GM21526 (cell line): ENCODE measurements around the gene GRB10.
A peak's percentile ranks its signal among the peaks of the same experiment; 100 is the strongest.
"Not testable (repeated sequence)": the region's sequence is repeated elsewhere in the genome, so short reads cannot be mapped to it uniquely, and the experiment has no call there.

Source experiments
- ATAC-seq: cut with Tn5 transposase; IDR thresholded peaks from one replicate; pipeline ENCODE4 v1.9.1; 2021; ENCODE audit warnings: moderate library complexity; ENCODE audit not compliant: unreplicated experiment, low FRiP score

The GRB10 gene

DNA sequence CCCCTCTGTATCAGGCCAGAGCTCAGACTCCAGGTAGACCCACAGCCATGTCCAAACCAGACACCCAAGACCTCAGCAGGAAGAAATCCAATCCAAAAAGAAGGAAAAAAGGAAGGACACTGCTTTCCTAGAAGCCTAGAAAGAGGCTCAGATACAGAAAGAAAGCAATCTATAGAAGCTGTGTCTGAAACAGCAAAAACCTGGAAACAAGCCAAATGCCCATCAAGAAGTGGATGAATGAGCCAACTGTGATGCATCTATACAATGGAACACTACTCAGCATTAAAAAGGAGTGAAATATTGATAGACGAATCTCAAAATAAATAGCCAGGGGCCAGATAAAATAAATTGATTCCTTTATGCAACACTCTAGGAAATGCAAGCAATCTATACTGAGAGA, 31.6 kb downstream of the GRB10 start:
- no peak for ATAC-seq

DNA sequence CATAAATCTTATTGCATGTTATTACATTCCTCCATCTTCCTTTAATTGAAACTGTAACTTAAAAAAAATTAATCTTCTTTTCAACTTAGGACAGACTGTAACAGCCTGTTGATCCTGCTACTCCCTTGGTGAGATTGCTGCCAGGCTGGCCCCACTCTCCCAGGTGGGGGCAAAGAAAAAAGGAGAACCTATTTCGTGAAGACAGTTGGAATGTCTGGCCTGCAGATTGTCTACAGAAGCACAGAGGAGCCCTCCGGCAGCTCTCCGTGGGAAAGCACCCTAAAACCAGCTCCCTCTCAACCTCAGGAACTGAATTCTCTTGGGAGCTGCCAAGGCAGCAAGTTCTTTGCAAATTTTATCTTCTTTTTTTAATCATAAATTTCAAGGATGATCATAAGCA, 32.8 kb downstream of the GRB10 start:
- ATAC-seq = no peak

DNA sequence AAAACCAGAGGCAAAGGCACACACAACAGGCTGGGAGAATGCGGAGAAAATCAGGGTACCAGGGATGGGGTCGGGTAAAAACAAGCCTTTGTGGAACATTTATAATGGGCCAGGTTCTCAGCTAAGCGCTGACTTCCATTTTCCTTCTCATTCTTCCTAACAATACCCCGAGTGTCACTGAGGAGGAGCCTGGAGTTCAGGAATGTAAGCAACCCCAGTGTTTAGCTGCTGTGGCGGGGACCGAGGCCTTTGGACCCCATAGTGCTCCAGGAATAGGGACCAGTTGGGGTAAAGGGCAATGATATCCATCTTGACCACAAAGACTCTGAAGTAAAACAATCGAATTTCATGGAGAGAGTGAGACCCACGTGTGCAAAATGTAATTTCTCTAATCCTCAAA, 34.2 kb downstream of the GRB10 start:
- no peak for ATAC-seq

DNA sequence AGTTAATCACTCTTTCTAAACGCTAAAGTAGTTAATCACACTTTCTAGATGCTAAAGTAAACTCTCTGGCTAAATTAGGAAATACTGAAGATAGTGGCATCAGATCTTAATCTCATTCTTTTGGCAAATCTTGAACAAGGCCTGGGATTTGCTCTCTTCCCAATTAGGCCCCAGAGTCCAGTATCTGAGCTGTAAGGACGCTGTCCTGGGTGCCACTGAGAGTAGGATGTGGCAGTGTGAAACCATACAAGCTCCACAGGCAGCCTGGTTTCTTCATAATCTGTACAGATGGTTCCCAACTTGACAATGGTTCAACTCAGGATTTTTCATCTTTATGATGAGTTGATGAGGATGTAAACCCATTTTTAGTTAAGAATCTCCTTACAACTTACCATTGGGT, 36.9 kb downstream of the GRB10 start:
- ATAC-seq = no peak

DNA sequence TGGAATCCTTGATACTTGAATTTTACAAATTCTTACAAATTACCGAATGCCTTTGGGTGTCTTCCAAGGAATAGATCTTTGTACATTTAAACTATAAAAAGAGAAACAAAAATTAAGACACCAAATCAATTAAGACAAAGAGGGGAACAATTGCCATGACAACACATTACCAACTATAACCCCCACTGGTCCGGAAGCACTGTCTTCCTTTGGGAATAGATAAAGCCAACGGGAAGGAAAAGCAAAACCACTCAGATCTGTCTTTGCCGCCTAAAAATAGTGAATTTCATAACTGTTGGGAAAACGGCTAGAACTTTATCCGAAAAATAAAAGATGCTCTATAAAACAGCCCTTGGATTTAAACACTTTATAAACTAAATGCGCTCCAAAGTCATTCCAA, 37.4 kb downstream of the GRB10 start:
- no peak for ATAC-seq

DNA sequence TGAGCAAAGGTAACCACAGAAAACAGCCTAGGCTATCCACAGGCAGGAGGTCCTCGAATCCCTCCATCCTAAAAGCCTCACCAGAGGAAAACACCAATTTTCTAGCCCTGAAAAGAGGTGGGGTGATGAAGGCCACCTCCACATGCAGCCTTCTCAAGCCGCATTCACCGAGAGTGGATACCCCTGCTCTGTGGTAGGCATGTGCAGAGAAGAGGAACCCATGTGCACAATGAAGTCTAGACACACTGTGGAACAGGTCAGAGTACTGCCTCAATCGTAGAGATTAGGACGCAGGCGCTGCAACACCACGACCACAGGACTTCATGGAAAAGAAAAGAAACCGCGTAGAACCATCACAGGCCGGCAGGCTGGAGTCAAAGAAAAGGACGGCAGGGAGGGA, 38.8 kb downstream of the GRB10 start:
- no peak for ATAC-seq

DNA sequence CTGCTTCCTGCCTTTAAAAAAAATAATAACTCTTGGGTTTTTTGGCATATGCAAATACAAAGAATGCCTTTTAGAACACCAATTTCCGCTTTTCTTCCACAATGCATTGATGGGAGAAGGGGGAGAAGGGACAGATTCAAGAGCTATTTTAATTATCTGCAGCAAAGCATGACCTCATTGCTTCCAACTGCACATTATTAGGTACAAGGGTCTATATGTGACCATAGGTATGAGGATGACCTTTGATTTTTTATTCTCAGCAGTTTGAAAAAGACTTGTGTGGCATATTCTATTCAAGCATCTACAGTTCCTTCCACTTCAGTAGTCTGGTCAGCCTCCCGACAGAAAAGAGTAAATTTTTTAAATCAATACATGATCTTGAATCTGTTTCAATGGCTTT, 39.7 kb downstream of the GRB10 start:
- ATAC-seq = no peak

DNA sequence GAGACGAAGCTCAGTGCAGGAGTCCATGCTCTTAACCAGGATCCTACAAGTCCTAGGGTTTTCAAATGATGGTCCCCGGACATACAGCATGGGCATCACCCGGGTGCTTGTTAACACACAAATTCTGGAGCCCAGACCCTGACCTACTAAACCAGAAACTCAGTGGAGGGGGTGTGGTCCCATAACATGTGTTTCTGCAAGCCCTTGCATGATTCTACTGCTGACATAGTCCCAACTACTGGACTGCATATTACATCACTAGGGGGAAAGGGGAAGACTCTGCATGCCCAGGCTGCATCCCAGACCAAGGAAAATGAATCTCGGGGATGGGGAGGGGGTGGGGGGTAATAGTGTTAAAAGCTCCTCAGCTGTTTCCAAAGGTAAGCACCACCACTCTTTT, 40.3 kb downstream of the GRB10 start:
- ATAC-seq = no peak

DNA sequence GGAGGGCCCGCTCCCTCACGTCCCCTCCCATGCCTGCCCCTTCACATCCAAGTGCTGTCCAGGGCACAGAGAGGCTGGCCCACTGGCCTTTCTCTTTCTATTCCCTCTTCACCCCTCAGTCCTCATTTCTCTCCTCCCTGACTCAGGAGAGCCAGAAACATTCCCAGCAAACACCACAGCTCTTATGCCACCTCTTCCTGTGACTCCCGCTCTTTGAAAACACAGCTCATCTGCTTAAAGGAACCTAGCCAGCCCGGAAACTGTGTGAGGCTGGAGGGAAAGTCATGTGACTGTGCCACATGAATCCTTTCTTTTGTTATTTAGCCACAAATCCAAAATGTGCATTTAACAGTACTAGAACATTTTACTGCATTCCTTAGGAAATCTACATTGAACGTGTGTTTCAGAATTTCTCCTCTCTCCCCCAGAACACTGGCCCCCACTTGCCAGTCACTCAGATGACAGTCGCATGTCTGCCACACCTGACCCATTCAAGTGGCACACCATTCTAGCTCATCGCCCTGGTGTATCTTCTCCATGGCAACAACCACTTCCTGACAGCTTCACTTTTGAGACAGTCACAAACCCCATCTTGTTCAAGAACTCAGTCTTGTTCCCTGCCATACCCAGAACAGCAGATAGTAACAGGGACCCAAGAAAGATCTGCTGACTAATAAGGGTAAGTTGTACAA, 42.8 kb downstream of the GRB10 start:
- ATAC-seq = peak; percentile 72

DNA sequence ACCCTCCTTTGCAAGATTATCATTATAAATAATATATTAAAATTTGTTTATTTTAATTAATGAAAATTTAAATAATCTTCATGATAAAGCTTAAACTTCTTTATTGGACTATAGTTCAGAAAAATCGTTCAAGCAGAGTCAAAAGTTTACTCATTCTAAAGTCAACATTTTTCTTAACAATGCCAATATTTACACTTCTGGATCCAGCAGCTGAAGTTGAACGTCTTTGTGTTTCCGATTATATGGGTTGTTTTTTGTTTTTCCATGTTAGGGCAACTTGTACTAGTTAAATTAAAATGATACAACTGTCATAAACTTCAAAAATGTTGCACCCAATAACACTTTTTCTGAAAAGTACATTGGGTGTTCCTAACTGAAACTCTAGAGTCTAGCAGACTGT, 43.8 kb downstream of the GRB10 start:
- ATAC-seq = no peak

DNA sequence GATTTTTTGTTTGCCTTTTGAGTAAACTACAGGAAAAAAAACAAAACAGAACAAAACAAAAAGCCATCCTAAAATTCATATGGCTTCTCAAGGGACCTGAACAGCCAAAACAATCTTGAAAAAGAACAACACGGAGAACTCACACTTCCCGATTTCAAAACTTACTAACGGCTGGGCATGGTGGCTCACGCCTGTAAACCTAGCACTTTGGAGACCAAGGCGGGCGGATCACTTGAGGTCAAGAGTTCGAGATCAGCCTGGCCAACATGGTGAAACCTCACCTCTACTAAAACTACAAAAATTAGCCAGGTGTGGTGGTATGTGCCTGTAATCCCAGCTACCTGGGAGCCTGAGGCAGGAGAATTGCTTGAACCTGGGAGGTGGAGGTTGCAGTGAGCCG, 46.9 kb downstream of the GRB10 start:
- ATAC-seq = not testable (repeated sequence)

DNA sequence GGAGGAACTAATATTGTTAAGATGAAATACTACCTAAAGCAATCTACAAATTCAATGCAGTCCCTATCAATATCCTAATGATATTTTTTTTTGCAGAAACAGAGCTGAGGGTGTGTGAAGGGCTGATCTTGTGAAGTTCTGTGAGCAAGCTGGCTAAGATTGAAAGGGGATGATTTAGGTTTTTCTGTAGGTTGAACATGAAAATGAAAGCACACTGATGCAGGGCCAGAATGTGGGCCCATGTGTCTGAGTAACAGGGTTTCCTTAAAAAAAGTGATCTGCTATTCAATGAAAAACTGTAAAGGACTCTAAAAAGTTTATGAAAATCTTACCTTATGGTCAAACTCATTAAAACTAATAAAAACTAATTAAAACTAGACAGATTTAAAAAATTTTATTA, 47.4 kb downstream of the GRB10 start:
- ATAC-seq = no peak

DNA sequence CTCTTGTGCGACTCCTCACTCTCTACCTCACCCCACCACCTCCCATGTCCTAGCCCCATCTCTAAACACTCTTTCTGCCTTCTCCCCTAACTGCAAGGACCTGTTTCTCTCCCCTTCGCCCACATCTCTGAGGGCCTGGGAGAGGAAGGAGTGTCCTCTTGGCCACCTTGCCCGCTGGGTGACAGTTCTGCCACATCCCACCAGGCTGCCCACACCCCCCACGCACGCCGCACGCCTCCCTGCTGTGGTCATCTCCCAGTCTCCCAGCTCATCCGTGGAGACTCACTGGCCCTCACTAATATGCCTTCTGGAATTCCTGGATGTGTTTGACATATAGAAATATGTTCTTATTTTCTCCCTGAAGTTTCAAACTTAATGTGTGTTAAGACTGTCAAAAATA, 48.5 kb downstream of the GRB10 start:
- no peak for ATAC-seq

DNA sequence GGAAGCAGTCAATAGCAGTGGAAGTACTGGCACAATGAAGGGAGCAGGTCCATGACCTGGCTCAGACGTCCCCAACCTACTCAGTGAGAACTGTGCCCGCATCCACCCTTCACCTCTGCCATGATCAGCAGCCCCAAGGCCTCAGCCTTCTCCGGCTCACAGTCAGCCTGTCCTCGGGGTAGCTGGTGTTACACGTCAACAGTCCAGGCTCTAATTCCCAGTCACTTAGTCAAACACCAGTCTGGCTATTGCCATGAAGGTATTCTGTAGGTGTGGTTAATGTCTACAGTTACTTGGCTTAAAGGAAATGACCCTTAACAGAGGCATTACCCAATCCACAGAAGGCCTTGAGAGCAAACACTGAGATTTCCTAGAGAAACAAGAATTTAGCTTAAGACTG, 49.1 kb downstream of the GRB10 start:
- no peak for ATAC-seq

DNA sequence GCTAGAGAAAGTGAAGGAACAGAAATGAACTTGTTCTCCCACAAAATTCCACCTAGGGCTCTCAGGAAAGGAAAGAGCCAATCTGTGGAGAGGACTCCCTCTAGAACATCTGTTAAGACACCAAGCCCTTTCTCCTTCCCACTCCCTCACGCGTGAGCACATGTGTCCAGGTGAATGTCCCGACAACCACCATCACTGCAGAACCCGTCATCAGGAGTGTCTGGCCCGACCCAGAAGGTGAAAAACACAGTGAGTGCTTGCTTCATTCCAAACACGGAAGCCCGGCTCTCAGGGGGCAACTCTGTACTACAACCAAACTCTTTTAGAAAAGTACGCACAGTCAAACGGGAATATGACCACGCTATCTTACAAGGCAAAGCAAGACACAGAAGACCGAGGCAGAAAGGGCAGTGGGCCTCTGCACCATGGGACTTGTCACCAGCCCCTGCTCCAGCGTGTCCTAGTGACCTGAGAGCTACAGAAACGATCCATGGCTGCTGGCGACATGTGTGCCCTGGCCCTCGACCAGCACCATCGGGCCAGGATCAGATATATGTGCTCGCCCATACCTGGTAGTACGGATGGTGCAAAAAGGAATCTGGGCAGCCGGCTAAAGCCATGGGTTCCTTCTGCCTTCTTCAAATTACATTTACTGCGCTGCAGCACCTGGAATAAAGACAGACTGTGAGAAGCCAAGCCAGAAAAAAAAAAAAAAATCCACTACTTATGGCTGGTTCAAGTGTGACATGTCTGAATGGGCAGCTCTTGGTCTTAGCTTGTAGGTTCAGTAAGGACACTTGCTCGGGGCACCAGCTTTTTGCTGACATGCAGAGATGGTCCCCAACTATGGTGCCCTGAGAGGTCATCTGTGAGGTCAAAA, 50.8 kb downstream of the GRB10 start:
- no peak for ATAC-seq

DNA sequence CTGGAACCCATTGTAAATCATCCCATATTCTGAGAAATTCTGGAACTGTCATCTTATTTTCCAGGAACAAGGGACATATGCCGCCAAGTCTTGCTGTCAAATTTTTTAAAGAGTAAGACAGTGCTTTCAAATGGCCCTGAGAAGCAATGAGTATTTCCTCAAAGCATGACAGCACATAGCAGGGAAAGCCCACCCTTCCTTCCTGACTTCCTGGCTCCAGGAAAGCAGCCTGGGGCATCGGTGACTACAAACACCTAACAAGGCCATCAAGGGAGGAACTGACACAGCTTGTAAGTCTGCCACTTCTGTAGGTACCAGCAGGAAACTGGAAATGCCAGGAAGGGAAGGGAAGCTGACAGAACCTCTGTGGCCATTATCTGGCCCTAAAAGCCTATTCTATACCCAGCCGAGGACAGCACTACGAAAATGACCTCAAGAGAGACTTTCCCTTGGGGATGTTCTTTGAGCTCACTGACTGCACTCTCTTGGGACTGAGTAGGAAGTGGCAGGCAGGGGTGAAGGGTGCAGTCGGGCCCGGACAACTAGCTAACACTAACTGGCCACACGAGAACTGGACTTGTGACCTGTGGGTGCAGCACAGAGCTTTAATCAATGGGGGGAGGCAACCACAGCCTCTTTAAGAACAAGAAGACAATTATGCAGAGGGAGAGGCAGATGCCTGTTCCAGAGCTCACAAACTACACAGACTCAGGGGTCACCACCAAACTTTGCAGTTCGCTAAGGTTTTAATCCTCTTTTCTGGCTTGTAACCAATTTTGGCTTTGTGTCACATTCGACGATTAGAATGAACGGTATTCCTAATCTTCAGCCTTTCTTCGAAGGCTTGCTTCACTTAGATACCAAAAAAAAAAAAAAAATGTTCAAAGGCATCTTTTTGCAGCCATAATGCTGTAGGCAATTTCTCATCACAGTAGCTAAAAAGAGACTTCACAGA, 52.0 kb downstream of the GRB10 start:
- ATAC-seq = no peak

DNA sequence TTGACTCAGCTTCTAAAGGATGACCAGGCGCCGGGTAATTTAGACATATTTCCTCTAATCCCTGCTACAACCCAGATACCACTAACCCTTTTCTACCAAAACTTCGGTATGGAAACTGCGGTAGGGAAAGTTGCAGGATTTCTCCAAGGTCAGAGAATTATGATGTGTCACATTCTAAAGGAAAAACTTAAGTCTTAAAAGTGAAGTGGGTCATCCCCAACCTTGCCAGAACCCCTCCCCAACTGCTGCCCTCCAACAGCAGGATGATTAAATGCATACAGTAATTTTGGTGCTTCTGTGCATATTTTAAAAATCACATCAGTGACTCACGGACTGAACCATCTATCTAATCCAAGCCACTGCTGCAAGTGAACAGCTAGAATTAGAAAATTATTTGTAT, 52.7 kb downstream of the GRB10 start:
- no peak for ATAC-seq

DNA sequence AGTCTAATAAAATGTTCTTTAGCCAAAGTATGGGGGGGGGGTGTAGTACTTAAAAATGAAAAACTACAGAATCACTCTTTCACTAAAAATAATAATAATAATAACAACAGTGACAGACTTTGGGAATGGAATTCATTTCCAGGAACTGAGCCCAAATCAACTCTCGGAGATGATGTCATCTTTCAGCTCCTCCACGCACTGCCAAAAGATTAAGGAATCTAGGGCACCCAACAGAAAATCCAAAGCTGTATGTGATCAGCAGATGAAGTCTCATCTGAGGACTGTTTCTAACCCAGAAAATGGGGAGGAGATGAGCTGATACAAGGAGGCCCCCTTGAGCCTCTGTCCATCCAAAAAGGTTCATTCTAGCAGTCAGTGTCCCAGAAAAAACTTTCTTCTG, 54.5 kb downstream of the GRB10 start:
- no peak for ATAC-seq

DNA sequence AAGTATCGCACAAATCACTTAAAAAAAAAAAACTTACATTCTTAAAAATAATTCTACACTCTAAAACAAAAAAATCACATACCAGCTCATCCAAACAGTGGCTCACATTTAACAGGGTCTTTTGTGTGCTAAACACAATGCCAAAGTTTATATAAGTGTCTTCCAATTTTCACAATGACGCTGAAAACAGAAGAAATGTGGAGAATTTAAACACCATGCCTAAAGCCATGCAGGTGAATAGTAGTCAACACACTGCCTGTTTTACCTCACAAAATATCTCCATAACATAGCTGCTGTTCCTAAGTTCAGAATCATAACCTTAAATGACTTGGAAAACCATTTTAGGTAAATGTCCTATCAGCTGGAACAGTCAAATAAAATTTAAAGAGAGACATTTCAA, 55.0 kb downstream of the GRB10 start:
- no peak for ATAC-seq

DNA sequence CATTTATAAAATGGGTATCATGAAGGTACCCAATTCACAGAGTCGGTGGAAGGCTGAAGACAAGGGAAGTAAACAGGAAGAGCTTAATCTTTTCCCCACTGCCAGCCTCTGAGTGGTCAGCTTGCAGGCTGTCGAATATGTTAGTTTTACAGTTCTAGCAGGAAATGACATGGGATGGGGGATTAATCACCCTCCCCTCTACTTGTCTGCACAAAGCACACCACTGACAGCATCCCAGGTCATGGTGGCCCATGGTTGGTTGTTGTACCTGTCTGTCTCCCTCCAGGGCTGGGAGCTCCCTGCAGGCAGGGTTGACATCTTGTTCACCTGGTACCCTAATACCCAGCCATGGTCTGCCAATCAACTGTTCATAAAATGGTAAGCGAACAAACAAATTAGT, 55.6 kb downstream of the GRB10 start:
- no peak for ATAC-seq

DNA sequence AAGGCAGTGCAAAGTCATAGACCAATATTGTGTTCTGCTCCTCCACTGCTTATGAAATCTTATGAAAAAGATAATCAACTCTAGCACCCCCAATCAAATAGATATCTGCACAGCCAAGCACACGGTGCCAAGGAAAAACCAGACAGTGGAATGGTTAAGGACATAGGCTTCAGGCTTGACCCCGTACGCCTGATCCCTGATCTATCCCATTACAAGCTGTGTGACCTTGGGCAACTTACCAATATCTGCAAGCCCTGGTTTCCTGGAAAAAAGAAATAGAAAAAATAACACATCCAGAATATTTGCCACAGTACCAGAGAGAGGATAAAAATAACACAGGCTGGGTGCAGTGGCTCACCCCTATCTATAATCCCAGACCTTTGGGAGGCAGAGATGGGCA, 56.9 kb downstream of the GRB10 start:
- no peak for ATAC-seq
